ENCODE measurements around the gene EDIL3.
"Not testable (repeated sequence)": the region's sequence is repeated elsewhere in the genome, so short reads cannot be mapped to it uniquely, and the experiment has no call there.

GRCh38 chr5:84297641-84298040, 87.0 kb downstream of the EDIL3 start:
- TF ChIP-seq CTCF (conservative IDR thresholded peaks at IDR 0.05); EZH2 (IDR thresholded peaks at IDR 0.05; ENCODE audit: low read depth): not testable (repeated sequence)
